ENCODE data around the gene DUOXA2.

DUOXA2 gene

DNA sequence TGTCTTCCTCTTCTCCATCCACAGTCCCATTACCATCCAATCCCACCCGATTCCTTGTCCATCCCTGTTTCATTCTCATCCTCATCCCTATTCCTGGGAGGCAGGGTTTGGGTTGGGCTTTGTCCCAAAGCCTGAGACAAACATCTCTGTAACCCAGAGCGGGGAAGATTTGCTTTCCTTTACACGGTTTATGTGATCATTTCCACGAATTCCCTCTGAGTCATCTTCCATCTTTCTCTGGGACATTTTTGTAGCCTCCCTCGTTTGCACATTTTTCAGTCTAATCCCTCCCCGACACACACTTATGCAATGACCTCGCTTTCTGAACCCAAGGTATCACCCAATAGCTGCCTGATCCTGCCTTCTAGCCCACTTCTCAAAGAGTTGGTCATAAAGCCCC, 23.0 kb upstream of the DUOXA2 start:
- H3K36me3 Mint-ChIP-seq (ENCODE audit: low read depth): no peaks in the 10 kb centered on the region
- peaks cover 21% of the 10 kb centered on the region for H3K4me1 Mint-ChIP-seq
- H3K27ac Mint-ChIP-seq: no peak overlapping the region
- no peak overlapping the region for H3K4me3 Mint-ChIP-seq
- no peak for DNase-seq
- H3K27me3 Mint-ChIP-seq (ENCODE audit: low read depth, poor library complexity): peaks cover 73% of the 10 kb centered on the region
- H3K9me3 Mint-ChIP-seq: no peaks in the 10 kb centered on the region
- TF ChIP-seq, protein P1, sequence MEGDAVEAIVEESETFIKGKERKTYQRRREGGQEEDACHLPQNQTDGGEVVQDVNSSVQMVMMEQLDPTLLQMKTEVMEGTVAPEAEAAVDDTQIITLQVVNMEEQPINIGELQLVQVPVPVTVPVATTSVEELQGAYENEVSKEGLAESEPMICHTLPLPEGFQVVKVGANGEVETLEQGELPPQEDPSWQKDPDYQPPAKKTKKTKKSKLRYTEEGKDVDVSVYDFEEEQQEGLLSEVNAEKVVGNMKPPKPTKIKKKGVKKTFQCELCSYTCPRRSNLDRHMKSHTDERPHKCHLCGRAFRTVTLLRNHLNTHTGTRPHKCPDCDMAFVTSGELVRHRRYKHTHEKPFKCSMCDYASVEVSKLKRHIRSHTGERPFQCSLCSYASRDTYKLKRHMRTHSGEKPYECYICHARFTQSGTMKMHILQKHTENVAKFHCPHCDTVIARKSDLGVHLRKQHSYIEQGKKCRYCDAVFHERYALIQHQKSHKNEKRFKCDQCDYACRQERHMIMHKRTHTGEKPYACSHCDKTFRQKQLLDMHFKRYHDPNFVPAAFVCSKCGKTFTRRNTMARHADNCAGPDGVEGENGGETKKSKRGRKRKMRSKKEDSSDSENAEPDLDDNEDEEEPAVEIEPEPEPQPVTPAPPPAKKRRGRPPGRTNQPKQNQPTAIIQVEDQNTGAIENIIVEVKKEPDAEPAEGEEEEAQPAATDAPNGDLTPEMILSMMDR (IDR thresholded peaks at IDR 0.05): no peak

- no peaks in the 10 kb centered on the region for H3K9me3 Mint-ChIP-seq
- peaks cover 73% of the 10 kb centered on the region for H3K27me3 Mint-ChIP-seq (ENCODE audit: low read depth, poor library complexity)
- peaks cover 21% of the 10 kb centered on the region for H3K4me1 Mint-ChIP-seq
- TF ChIP-seq, protein P1 (IDR thresholded peaks at IDR 0.05): no peak
- no peak overlapping the region for H3K27ac Mint-ChIP-seq
- DNase-seq: no peak
- no peaks in the 10 kb centered on the region for H3K36me3 Mint-ChIP-seq (ENCODE audit: low read depth)
- H3K4me3 Mint-ChIP-seq: no peak overlapping the region
Measured at GRCh38 chr15:45091576-45091975, 22.6 kb upstream of the DUOXA2 start.

GRCh38 chr15:45093013-45093412, 21.1 kb upstream of the DUOXA2 start:
- DNase-seq: no peak
- Mint-ChIP-seq H3K36me3 (ENCODE audit: low read depth) (no peaks in the 10 kb centered on the region), H3K27ac (no peak overlapping the region), H3K4me1 (peaks cover 19% of the 10 kb centered on the region), H3K4me3 (no peak overlapping the region), H3K9me3 (no peaks in the 10 kb centered on the region), H3K27me3 (ENCODE audit: low read depth, poor library complexity) (peaks cover 72% of the 10 kb centered on the region)
- TF ChIP-seq, protein P1 (IDR thresholded peaks at IDR 0.05): no peak

DNA sequence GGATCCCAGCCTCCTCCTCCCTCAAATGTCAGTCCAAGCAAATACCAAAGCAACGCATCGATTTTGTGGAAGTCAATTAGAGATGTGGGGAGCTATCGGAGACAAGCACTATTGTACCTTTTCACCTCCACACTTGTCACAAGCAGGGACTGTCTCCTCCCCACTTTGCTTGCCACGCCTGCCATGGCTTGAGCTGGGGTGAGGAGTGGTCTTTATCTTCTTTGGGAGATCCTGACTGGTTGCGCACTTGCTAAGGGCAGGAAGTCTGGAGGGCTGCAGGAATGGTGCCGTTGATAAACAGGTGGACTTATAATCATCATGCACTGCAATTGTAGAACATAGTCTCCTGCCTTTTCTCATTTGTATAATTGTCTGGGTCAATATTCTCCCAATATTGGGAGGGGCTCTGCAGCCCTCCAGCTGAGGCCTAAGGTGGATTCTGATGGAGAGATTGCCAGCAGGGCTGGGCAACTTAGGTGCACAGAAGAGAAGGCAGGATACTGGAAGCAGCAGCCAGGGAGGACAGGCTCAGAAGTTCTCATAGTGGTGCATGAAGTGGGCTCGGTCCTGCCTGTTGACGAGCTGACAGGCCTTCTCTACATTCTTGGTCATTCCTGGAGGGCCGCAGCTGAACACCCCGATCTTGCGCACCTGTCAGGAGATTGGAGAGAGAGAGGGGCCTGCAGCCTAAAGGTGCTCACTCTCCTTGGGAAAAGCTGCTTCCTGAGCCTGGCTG, 20.3 kb upstream of the DUOXA2 start:
- Mint-ChIP-seq H3K4me3 (no peak overlapping the region), H3K9me3 (no peaks in the 10 kb centered on the region), H3K36me3 (ENCODE audit: low read depth) (no peaks in the 10 kb centered on the region), H3K27me3 (ENCODE audit: low read depth, poor library complexity) (peaks cover 74% of the 10 kb centered on the region), H3K27ac (no peak overlapping the region), H3K4me1 (peaks cover 11% of the 10 kb centered on the region)
- DNase-seq: no peak
- TF ChIP-seq, protein P1 (IDR thresholded peaks at IDR 0.05): no peak

DNA sequence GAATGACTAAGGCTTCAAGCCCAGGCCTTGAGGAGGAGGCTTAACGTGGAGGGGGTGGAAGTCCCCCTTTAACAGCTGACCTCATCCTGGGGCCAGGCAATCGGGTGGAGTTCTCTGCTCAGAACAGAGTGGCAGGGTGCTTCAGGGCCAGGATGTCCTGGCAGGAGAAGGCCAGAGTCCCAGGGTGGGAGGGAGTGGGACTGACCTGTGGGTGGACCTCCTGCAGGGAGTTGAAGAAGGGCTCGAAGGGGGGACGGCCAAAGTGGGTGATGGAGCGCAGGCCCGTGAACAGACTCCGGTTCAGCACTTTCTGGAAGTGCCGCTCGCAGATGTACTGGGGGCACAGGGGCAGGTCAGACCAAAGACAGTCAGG, 19.8 kb upstream of the DUOXA2 start:
- no peak for DNase-seq
- no peak overlapping the region for H3K27ac Mint-ChIP-seq
- TF ChIP-seq, protein P1 (IDR thresholded peaks at IDR 0.05): no peak
- H3K9me3 Mint-ChIP-seq: no peaks in the 10 kb centered on the region
- peaks cover 6% of the 10 kb centered on the region for H3K4me1 Mint-ChIP-seq
- H3K4me3 Mint-ChIP-seq: no peak overlapping the region
- peaks cover 69% of the 10 kb centered on the region for H3K27me3 Mint-ChIP-seq (ENCODE audit: low read depth, poor library complexity)
- H3K36me3 Mint-ChIP-seq (ENCODE audit: low read depth): no peaks in the 10 kb centered on the region

DNA sequence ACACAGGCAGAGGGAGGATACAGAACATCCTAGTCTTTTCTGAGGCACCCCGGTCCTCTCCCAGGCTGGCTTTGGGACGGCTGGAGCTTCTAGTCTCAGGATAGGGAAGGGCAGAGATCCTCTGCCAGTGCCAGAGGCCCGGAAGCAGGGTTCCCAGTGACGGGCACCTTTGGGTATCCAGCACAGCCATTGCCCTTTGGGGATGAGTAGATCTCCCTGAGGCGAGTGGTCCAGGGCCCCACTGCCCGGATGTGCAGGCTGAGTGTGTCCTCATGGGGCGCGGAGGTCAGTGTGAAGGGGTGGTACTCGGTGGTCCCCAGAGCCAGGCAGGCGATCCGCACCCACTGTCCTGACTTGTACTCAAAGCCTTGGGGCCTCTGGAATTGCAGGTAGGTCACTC, 18.5 kb upstream of the DUOXA2 start:
- no peaks in the 10 kb centered on the region for H3K36me3 Mint-ChIP-seq (ENCODE audit: low read depth)
- H3K4me1 Mint-ChIP-seq: no peaks in the 10 kb centered on the region
- no peak overlapping the region for H3K27ac Mint-ChIP-seq
- DNase-seq: no peak
- no peak overlapping the region for H3K4me3 Mint-ChIP-seq
- H3K27me3 Mint-ChIP-seq (ENCODE audit: low read depth, poor library complexity): peaks cover 64% of the 10 kb centered on the region
- TF ChIP-seq, protein P1 (IDR thresholded peaks at IDR 0.05): no peak
- H3K9me3 Mint-ChIP-seq: no peaks in the 10 kb centered on the region

Measured in nephron progenitor cell (in vitro differentiated cells).